HCT116 (cell line): ENCODE data around the gene UGT1A7. TPM values are rescaled to one million over a fixed set of nuclear protein-coding genes. Genes with fewer than 3 reads are reported as not detected.

ENCODE experiments used
- ATAC-seq: fragments of 200-7000 bp; cut with Tn5 transposase; 2 replicates; pipeline ENCODE4 v1.9.1; 2020; ENCODE audit warnings: mild to moderate bottlenecking, moderate library complexity
- BruUV-seq: library from RNA; stranded (reverse); fragments of 400-500 nt; replicated peaks from 2 replicates; lab custom pipeline; 2021; lab: Mats Ljungman, UMichigan
- CTCF ChIA-PET: fragments of 300-600 bp; sonication (Branson Sonifier 250); formaldehyde crosslinking; loops from one replicate; lab custom pipeline; 2021; ENCODE audit warnings: antibody characterized with exemption; lab: Charles Lee
- POLR2A ChIA-PET: fragments of 300-600, 350-600 bp; sonication (Branson Sonifier 250); formaldehyde crosslinking; loops from one replicate; lab custom pipeline; 2021; ENCODE audit warnings: antibody characterized with exemption; lab: Charles Lee
- RAD21 ChIA-PET, 2 experiments: fragments of 300-600 bp; sonication (Branson Sonifier 250); formaldehyde crosslinking; loops; one replicate each; lab custom pipeline; 2023; ENCODE audit warnings: low total read pairs in 2 of 2; ENCODE audit not compliant: uncharacterized antibody in 2 of 2, unreplicated experiment in 2 of 2, low non-redundant PET in 1 of 2; lab: Charles Lee
- DNase-seq: peaks from one replicate; pipeline ENCODE4 v3.0.0-alpha.2; 2010; ENCODE audit warnings: low read depth, low spot score
- H2AFZ ChIP-seq: fragments of 200-600 bp; shearing (Covaris generic), sonication (generic); 2 replicates; pipeline ENCODE4 v1.6.1; 2017; ENCODE audit warnings: low read depth, mixed run types, mixed read lengths, antibody characterized with exemption, low read length; ENCODE audit not compliant: poor library complexity, severe bottlenecking
- H3K27ac ChIP-seq: 2 replicates; pipeline ENCODE4 v1.5.1; 2012; ENCODE audit warnings: low read depth, low read length
- H3K27me3 ChIP-seq: fragments of 200-600 bp; sonication (generic); 2 replicates; pipeline ENCODE4 v1.6.1; 2016; ENCODE audit warnings: mixed run types, low read length, mixed read lengths; ENCODE audit not compliant: insufficient read depth
- H3K36me3 ChIP-seq, 2 experiments: fragments of 200-500 bp in 1 of 2; fragments of 200-600 bp in 1 of 2; sonication (Bioruptor generic) in 1 of 2; sonication (generic) in 1 of 2; 2 replicates each; pipeline versions ENCODE4 v1.5.1 to v1.6.1; 2014 to 2016; ENCODE audit warnings: low read length in 2 of 2, inconsistent platforms in 1 of 2, mixed read lengths in 1 of 2, mixed run types in 1 of 2; ENCODE audit not compliant: insufficient read depth in 2 of 2, control insufficient read depth in 1 of 2
- H3K4me1 ChIP-seq, 2 experiments: fragments of 200-600 bp in 1 of 2; sonication (generic) in 1 of 2; 2 replicates each; pipeline versions ENCODE4 v1.5.1 to v1.6.1; 2012 to 2017; ENCODE audit warnings: low read length in 2 of 2, inconsistent platforms in 1 of 2, mild to moderate bottlenecking in 1 of 2, mixed read lengths in 1 of 2, mixed run types in 1 of 2, moderate library complexity in 1 of 2; ENCODE audit not compliant: insufficient read depth in 2 of 2, control insufficient read depth in 1 of 2
- H3K4me2 ChIP-seq: fragments of 200-600 bp; sonication (generic); 2 replicates; pipeline ENCODE4 v1.6.1; 2017; ENCODE audit warnings: mixed run types, low read length, mixed read lengths
- H3K4me3 ChIP-seq, 2 experiments: fragments of 200-600 bp in 1 of 2; sonication (generic) in 1 of 2; replicated peaks in 1 of 2; 2 replicates each; pipeline ENCODE4 v1.5.1; 2011 to 2016; ENCODE audit warnings: low read length in 2 of 2, control low read depth in 1 of 2, low read depth in 1 of 2, mild to moderate bottlenecking in 1 of 2, mixed read lengths in 1 of 2, mixed run types in 1 of 2
- H3K79me2 ChIP-seq: fragments of 200-600 bp; sonication (generic); 2 replicates; pipeline ENCODE4 v1.6.1; 2017; ENCODE audit warnings: mild to moderate bottlenecking, mixed run types, low read length, moderate library complexity, mixed read lengths; ENCODE audit not compliant: insufficient read depth
- H3K9ac ChIP-seq: fragments of 200-600 bp; sonication (generic); 2 replicates; pipeline ENCODE4 v1.6.1; 2016; ENCODE audit warnings: low read length, mixed read lengths
- H3K9me2 ChIP-seq: fragments of 200-600 bp; sonication (generic), shearing (Covaris generic); 2 replicates; pipeline ENCODE4 v1.6.1; 2017; ENCODE audit warnings: mixed run types, mild to moderate bottlenecking, moderate library complexity; ENCODE audit not compliant: insufficient read depth
- H3K9me3 ChIP-seq, 2 experiments: fragments of 200-500 bp in 1 of 2; fragments of 200-600 bp in 1 of 2; sonication (Bioruptor generic) in 1 of 2; sonication (generic) in 1 of 2; 2 replicates each; pipeline ENCODE4 v1.6.1; 2014 to 2017; ENCODE audit warnings: low read length in 2 of 2, mixed read lengths in 2 of 2, inconsistent platforms in 1 of 2, low read depth in 1 of 2, mild to moderate bottlenecking in 1 of 2, mixed run types in 1 of 2, moderate library complexity in 1 of 2; ENCODE audit not compliant: control insufficient read depth in 1 of 2, insufficient read depth in 1 of 2
- H4K20me1 ChIP-seq: fragments of 200-600 bp; sonication (generic), shearing (Covaris generic); 2 replicates; pipeline ENCODE4 v1.6.1; 2017; ENCODE audit warnings: mixed run types, mild to moderate bottlenecking, moderate library complexity; ENCODE audit not compliant: insufficient read depth
- RAD21 ChIP-seq: IDR thresholded peaks from 2 replicates; pipeline ENCODE4 v1.6.1; 2012; ENCODE audit warnings: low read depth, mild to moderate bottlenecking
- SIN3A ChIP-seq: IDR thresholded peaks from 2 replicates; pipeline ENCODE4 v1.6.1; 2012; ENCODE audit warnings: low read depth
- SRF ChIP-seq: IDR thresholded peaks from 2 replicates; pipeline ENCODE4 v1.6.1; 2012; ENCODE audit warnings: low read depth
- ZBTB33 ChIP-seq: IDR thresholded peaks from 2 replicates; pipeline ENCODE4 v1.6.1; 2011; ENCODE audit warnings: mild to moderate bottlenecking, low read length, moderate library complexity; ENCODE audit not compliant: insufficient replicate concordance; ENCODE audit errors: extremely low read depth
- ZFX ChIP-seq: fragments of 450-650 bp; IDR thresholded peaks from 2 replicates; pipeline ENCODE4 v1.6.1; 2017
- intact Hi-C: fragments of 100-400 bp; cut with micrococcal nuclease; formaldehyde crosslinking; loops from 2 replicates; pipeline ENCODE4 v1.10.0; 2022
- total RNA-seq: library from RNA; stranded (reverse); gene quantifications from one replicate; pipeline ENCODE4 v1.2.1, GENCODE V29; 2021; ENCODE audit not compliant: unreplicated experiment
- TF ChIP-seq, protein P1 (sequence below): IDR thresholded peaks from 2 replicates; pipeline ENCODE4 v1.6.1; 2012
- TF ChIP-seq, protein P2 (sequence below), 3 experiments: fragments of 200-600 bp in 1 of 3; sonication (generic) in 1 of 3; IDR thresholded peaks in 2 of 3; conservative IDR thresholded peaks in 1 of 3; 2 replicates each; pipeline ENCODE4 v1.5.1; 2012 to 2017; ENCODE audit warnings: low read depth in 2 of 3, low read length in 2 of 3, antibody characterized with exemption in 1 of 3, borderline replicate concordance in 1 of 3, control low read depth in 1 of 3, mild to moderate bottlenecking in 1 of 3, mixed read lengths in 1 of 3, mixed run types in 1 of 3, moderate library complexity in 1 of 3; ENCODE audit not compliant: insufficient read depth in 1 of 3

UGT1A7 gene
- total RNA-seq, 1 experiment from 2014 or later, result not detected

- no peak for ATAC-seq
- Histone ChIP-seq H2AFZ (no peak overlapping the region), H4K20me1 (no peaks in the 10 kb centered on the region), H3K36me3 (no peaks in the 10 kb centered on the region), H3K79me2 (no peaks in the 10 kb centered on the region), H3K9me3 (no peaks in the 10 kb centered on the region), H3K9ac (no peak overlapping the region), H3K4me3 (no peak overlapping the region), H3K9me2 (no peaks in the 10 kb centered on the region), H3K4me1 (no peaks in the 10 kb centered on the region), H3K27me3 (no peaks in the 10 kb centered on the region; the same call in 1 of the 2 replicates), H3K4me2 (no peak overlapping the region), H3K27ac (no peak overlapping the region)
- RAD21 ChIA-PET, result no interaction called here
- intact Hi-C loops, result no loop called here
- CTCF ChIA-PET, result no interaction called here
- DNase-seq, result no peak
- BruUV-seq, result no TSS peak
- TF ChIP-seq, protein P1, sequence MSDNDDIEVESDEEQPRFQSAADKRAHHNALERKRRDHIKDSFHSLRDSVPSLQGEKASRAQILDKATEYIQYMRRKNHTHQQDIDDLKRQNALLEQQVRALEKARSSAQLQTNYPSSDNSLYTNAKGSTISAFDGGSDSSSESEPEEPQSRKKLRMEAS, result no peak
- TF ChIP-seq SIN3A (no peak), ZBTB33 (no peak), RAD21 (no peak), ZFX (no peak), SRF (no peak)
- TF ChIP-seq, protein P2, sequence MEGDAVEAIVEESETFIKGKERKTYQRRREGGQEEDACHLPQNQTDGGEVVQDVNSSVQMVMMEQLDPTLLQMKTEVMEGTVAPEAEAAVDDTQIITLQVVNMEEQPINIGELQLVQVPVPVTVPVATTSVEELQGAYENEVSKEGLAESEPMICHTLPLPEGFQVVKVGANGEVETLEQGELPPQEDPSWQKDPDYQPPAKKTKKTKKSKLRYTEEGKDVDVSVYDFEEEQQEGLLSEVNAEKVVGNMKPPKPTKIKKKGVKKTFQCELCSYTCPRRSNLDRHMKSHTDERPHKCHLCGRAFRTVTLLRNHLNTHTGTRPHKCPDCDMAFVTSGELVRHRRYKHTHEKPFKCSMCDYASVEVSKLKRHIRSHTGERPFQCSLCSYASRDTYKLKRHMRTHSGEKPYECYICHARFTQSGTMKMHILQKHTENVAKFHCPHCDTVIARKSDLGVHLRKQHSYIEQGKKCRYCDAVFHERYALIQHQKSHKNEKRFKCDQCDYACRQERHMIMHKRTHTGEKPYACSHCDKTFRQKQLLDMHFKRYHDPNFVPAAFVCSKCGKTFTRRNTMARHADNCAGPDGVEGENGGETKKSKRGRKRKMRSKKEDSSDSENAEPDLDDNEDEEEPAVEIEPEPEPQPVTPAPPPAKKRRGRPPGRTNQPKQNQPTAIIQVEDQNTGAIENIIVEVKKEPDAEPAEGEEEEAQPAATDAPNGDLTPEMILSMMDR (IDR thresholded peaks at IDR 0.05 in 2 of 3, conservative IDR thresholded peaks at IDR 0.05 in 1 of 3; ENCODE audit: borderline replicate concordance in 1 of 3, insufficient read depth in 1 of 3, low read depth in 2 of 3, low read length in 2 of 3), result no peak
- POLR2A ChIA-PET, result no interaction called here
These were observed 126.5 kb downstream of the UGT1A7 start for GRCh38 chr2:233807966-233808935.
